GM12892 (cell line): Measurements from ENCODE around the gene GPC5.
"Not testable (repeated sequence)": the region's sequence is repeated elsewhere in the genome, so short reads cannot be mapped to it uniquely, and the experiment has no call there.

Experiments
- DNase-seq: peaks from one replicate; pipeline ENCODE4 v3.0.0; 2011; ENCODE audit not compliant: insufficient read length
- FAIRE-seq: peaks from 2 replicates; lab custom pipeline; 2011; peaks lifted over from hg19 to GRCh38; lab: Jason Lieb, UNC
- POLR2A ChIP-seq: IDR thresholded peaks from 2 replicates; pipeline ENCODE4 v1.6.1; 2011; ENCODE audit warnings: low read depth, low read length, control low read depth
- POLR2AphosphoS5 ChIP-seq: IDR thresholded peaks from 2 replicates; pipeline ENCODE4 v1.6.1; 2011; ENCODE audit warnings: low read depth, low read length, control low read depth
- TAF1 ChIP-seq: IDR thresholded peaks from 2 replicates; pipeline ENCODE4 v1.6.1; 2011; ENCODE audit warnings: low read depth, mild to moderate bottlenecking, control low read depth, low read length, borderline replicate concordance

Gene GPC5

GRCh38 chr13:91774397-91774796 is 376.0 kb downstream of the GPC5 start:
- DNase-seq (no peak), FAIRE-seq (no peak)
- TF ChIP-seq TAF1 (no peak), POLR2AphosphoS5 (no peak), POLR2A (no peak)

GRCh38 chr13:91776611-91777193 is 378.3 kb downstream of the GPC5 start:
- DNase-seq: no peak
- no peak for TF ChIP-seq POLR2AphosphoS5
- no peak for TF ChIP-seq POLR2A
- TF ChIP-seq TAF1: no peak
- no peak for FAIRE-seq

- DNase-seq (no peak), FAIRE-seq (no peak)
- TF ChIP-seq TAF1: no peak
- no peak for TF ChIP-seq POLR2A
- no peak for TF ChIP-seq POLR2AphosphoS5
Measured at GRCh38 chr13:91778123-91778522, 379.7 kb downstream of the GPC5 start.

- FAIRE-seq, DNase-seq: not testable (repeated sequence)
Measured at GRCh38 chr13:91781982-91782691, 383.7 kb downstream of the GPC5 start.

- DNase-seq (no peak), FAIRE-seq (no peak)
- TF ChIP-seq TAF1 (no peak), POLR2A (no peak), POLR2AphosphoS5 (no peak)
Measured at GRCh38 chr13:91785431-91786119, 387.2 kb downstream of the GPC5 start.

GRCh38 chr13:91792054-91792453 is 393.6 kb downstream of the GPC5 start:
- DNase-seq (no peak), FAIRE-seq (peak; percentile 67)
- TF ChIP-seq POLR2AphosphoS5: no peak
- TF ChIP-seq POLR2A: no peak
- no peak for TF ChIP-seq TAF1

- FAIRE-seq (no peak), DNase-seq (no peak)
- no peak for TF ChIP-seq POLR2AphosphoS5
- TF ChIP-seq POLR2A: no peak
- TF ChIP-seq TAF1: no peak
Measured at GRCh38 chr13:91797567-91797966, 399.1 kb downstream of the GPC5 start.

GRCh38 chr13:91798338-91798737 is 399.9 kb downstream of the GPC5 start:
- not testable (repeated sequence) for FAIRE-seq, DNase-seq

GRCh38 chr13:91801772-91802171 is 403.4 kb downstream of the GPC5 start:
- DNase-seq, FAIRE-seq: not testable (repeated sequence)

GRCh38 chr13:91802957-91803356 is 404.5 kb downstream of the GPC5 start:
- no peak for DNase-seq
- no peak for FAIRE-seq
- TF ChIP-seq POLR2A: no peak
- no peak for TF ChIP-seq TAF1
- no peak for TF ChIP-seq POLR2AphosphoS5

GRCh38 chr13:91804724-91805123 is 406.3 kb downstream of the GPC5 start:
- DNase-seq (no peak), FAIRE-seq (no peak)
- TF ChIP-seq TAF1 (no peak), POLR2AphosphoS5 (no peak), POLR2A (no peak)

GRCh38 chr13:91805605-91806004 is 407.2 kb downstream of the GPC5 start:
- TF ChIP-seq TAF1 (no peak), POLR2AphosphoS5 (no peak), POLR2A (no peak)
- DNase-seq: no peak
- FAIRE-seq: no peak

- no peak for TF ChIP-seq TAF1
- no peak for TF ChIP-seq POLR2AphosphoS5
- FAIRE-seq (no peak), DNase-seq (no peak)
Measured at GRCh38 chr13:91809161-91809560, 410.7 kb downstream of the GPC5 start.
